T-helper 17 cell (primary cell): Measurements from ENCODE around the gene SETBP1. TPM values are rescaled to one million over a fixed set of nuclear protein-coding genes. Genes with fewer than 3 reads are reported as not detected.

ENCODE experiments used
- ATAC-seq: fragments of 150-1000 bp; cut with Tn5 transposase; 2 replicates; pipeline ENCODE4 v1.10.0; 2021; ENCODE audit warnings: mild to moderate bottlenecking, moderate library complexity
- DNase-seq, 3 donors: peaks; one replicate each; pipeline versions ENCODE4 v3.0.0 to v3.0.0-alpha.2; 2020 to 2021
- H3K9me3 ChIP-seq: one replicate; pipeline ENCODE4 v1.7.0; 2013; ENCODE audit warnings: low read length, mild to moderate bottlenecking; ENCODE audit not compliant: control insufficient read depth, poor library complexity, severe bottlenecking
- H3K27ac Mint-ChIP-seq: one replicate; pipeline ENCODE4 v1.8.0; 2022; ENCODE audit warnings: mild to moderate bottlenecking, moderate library complexity, mixed read lengths
- H3K27me3 Mint-ChIP-seq: one replicate; pipeline ENCODE4 v1.8.0; 2022; ENCODE audit warnings: mixed read lengths
- H3K36me3 Mint-ChIP-seq: one replicate; pipeline ENCODE4 v1.8.0; 2022; ENCODE audit warnings: low read depth, mixed read lengths
- H3K4me1 Mint-ChIP-seq: one replicate; pipeline ENCODE4 v1.8.0; 2022; ENCODE audit warnings: mild to moderate bottlenecking, mixed read lengths
- H3K4me3 Mint-ChIP-seq: one replicate; pipeline ENCODE4 v1.8.0; 2022; ENCODE audit warnings: mild to moderate bottlenecking, moderate library complexity, mixed read lengths
- total RNA-seq, 4 donors: library from RNA in 2 of 4; stranded (reverse) in 2 of 4; gene quantifications; one replicate each; pipeline ENCODE4 v1.2.3 and lab custom pipeline; 2022 to 2026

Gene SETBP1
- total RNA-seq, 2 donors from 2014 or later, result 0.83 to 3.6 TPM

- ATAC-seq, result no peak
- no peaks in the 10 kb centered on the region for H3K4me1 Mint-ChIP-seq
- no peak overlapping the region for H3K4me3 Mint-ChIP-seq
- no peaks in the 10 kb centered on the region for H3K9me3 ChIP-seq
- H3K27ac Mint-ChIP-seq, result no peak overlapping the region
- no peaks in the 10 kb centered on the region for H3K36me3 Mint-ChIP-seq
- DNase-seq, result no peak
- peaks cover 27% of the 10 kb centered on the region for H3K27me3 Mint-ChIP-seq
Measured at GRCh38 chr18:44957025-44957424, 276.3 kb downstream of the SETBP1 start.

GRCh38 chr18:44957461-44957860 is 276.8 kb downstream of the SETBP1 start:
- Mint-ChIP-seq H3K4me1 (no peaks in the 10 kb centered on the region), H3K36me3 (no peaks in the 10 kb centered on the region), H3K4me3 (no peak overlapping the region), H3K27me3 (peaks cover 28% of the 10 kb centered on the region), H3K27ac (no peak overlapping the region)
- ATAC-seq (no peak), DNase-seq (no peak)
- H3K9me3 ChIP-seq, result no peaks in the 10 kb centered on the region

DNA sequence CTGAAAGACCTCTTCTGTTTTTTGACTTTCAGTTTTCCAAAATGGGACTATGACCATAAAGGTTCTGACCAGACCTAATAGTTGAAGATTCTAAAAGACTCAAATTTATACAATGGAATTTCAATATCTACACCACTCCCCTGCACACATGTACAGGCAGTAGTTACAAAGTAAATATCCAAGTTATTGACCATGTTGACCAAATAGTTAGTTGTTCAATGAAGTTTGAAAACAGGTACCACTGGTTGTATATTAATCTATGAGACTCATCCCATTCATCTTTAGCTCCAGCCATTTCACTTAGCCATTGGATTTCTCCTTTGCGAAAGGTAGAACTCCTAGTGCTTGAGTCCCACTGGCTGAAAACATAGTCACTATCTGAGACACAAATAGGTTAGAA is 277.4 kb downstream of the SETBP1 start:
- Mint-ChIP-seq H3K36me3 (no peaks in the 10 kb centered on the region), H3K27ac (no peak overlapping the region), H3K4me1 (no peaks in the 10 kb centered on the region), H3K4me3 (no peak overlapping the region), H3K27me3 (peaks cover 28% of the 10 kb centered on the region)
- no peak for ATAC-seq
- no peak for DNase-seq
- H3K9me3 ChIP-seq, result no peaks in the 10 kb centered on the region

GRCh38 chr18:44958455-44958854 is 277.8 kb downstream of the SETBP1 start:
- H3K27ac Mint-ChIP-seq, result no peak overlapping the region
- H3K4me1 Mint-ChIP-seq, result no peaks in the 10 kb centered on the region
- H3K9me3 ChIP-seq, result no peaks in the 10 kb centered on the region
- H3K36me3 Mint-ChIP-seq, result no peaks in the 10 kb centered on the region
- H3K4me3 Mint-ChIP-seq, result no peak overlapping the region
- DNase-seq, result no peak
- H3K27me3 Mint-ChIP-seq, result peaks cover 28% of the 10 kb centered on the region
- no peak for ATAC-seq

DNA sequence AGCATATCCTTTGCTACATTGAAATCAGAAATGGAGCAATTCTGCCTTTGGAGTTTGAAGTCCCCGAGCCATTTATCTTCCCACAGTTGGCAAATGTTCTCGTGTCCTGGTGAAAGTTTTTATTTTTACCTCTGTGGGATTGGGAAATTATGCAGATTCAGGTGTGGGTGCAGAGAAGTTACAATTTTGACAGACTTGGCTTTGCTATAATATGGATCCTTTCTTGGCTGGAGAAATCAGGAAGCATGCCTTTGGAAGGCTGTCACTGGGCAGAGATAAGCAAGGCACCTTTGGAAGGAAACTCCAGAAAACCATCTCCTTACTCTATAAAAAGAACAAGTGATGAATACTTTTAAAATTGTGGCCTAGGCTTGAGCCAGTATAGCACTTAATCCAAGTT is 278.3 kb downstream of the SETBP1 start:
- Mint-ChIP-seq H3K4me3 (no peak overlapping the region), H3K36me3 (no peaks in the 10 kb centered on the region), H3K4me1 (no peaks in the 10 kb centered on the region), H3K27me3 (peaks cover 28% of the 10 kb centered on the region), H3K27ac (no peak overlapping the region)
- DNase-seq, result no peak
- ATAC-seq, result no peak
- no peaks in the 10 kb centered on the region for H3K9me3 ChIP-seq

GRCh38 chr18:44960580-44960979 is 279.9 kb downstream of the SETBP1 start:
- H3K27me3 Mint-ChIP-seq, result peaks cover 28% of the 10 kb centered on the region
- ATAC-seq (no peak), DNase-seq (no peak)
- no peak overlapping the region for H3K4me3 Mint-ChIP-seq
- H3K27ac Mint-ChIP-seq, result no peak overlapping the region
- no peaks in the 10 kb centered on the region for H3K4me1 Mint-ChIP-seq
- no peaks in the 10 kb centered on the region for H3K9me3 ChIP-seq
- H3K36me3 Mint-ChIP-seq, result no peaks in the 10 kb centered on the region

- Mint-ChIP-seq H3K4me1 (peaks cover 3% of the 10 kb centered on the region), H3K27ac (no peak overlapping the region), H3K27me3 (peaks cover 21% of the 10 kb centered on the region), H3K4me3 (no peak overlapping the region), H3K36me3 (no peaks in the 10 kb centered on the region)
- no peaks in the 10 kb centered on the region for H3K9me3 ChIP-seq
- no peak for ATAC-seq
- no peak for DNase-seq
Measured at GRCh38 chr18:44961288-44961995, 280.8 kb downstream of the SETBP1 start.

- H3K9me3 ChIP-seq, result no peaks in the 10 kb centered on the region
- H3K27me3 Mint-ChIP-seq, result no peaks in the 10 kb centered on the region
- H3K4me3 Mint-ChIP-seq, result no peak overlapping the region
- H3K27ac Mint-ChIP-seq, result no peak overlapping the region
- H3K4me1 Mint-ChIP-seq, result peaks cover 3% of the 10 kb centered on the region
- H3K36me3 Mint-ChIP-seq, result no peaks in the 10 kb centered on the region
- DNase-seq (no peak), ATAC-seq (no peak)
Measured at GRCh38 chr18:44967599-44967998, 286.9 kb downstream of the SETBP1 start.

- Mint-ChIP-seq H3K27ac (no peak overlapping the region), H3K4me1 (peaks cover 3% of the 10 kb centered on the region), H3K4me3 (no peak overlapping the region), H3K36me3 (no peaks in the 10 kb centered on the region), H3K27me3 (peaks cover 4% of the 10 kb centered on the region)
- no peaks in the 10 kb centered on the region for H3K9me3 ChIP-seq
- no peak for DNase-seq
- no peak for ATAC-seq
Measured at GRCh38 chr18:44968336-44968735, 287.6 kb downstream of the SETBP1 start.

- DNase-seq, result no peak
- Mint-ChIP-seq H3K27me3 (peaks cover 7% of the 10 kb centered on the region), H3K4me1 (peaks cover 8% of the 10 kb centered on the region), H3K4me3 (no peak overlapping the region), H3K27ac (no peak overlapping the region), H3K36me3 (no peaks in the 10 kb centered on the region)
- no peak for ATAC-seq
- no peaks in the 10 kb centered on the region for H3K9me3 ChIP-seq
Measured at GRCh38 chr18:44969214-44969795, 288.6 kb downstream of the SETBP1 start.

DNA sequence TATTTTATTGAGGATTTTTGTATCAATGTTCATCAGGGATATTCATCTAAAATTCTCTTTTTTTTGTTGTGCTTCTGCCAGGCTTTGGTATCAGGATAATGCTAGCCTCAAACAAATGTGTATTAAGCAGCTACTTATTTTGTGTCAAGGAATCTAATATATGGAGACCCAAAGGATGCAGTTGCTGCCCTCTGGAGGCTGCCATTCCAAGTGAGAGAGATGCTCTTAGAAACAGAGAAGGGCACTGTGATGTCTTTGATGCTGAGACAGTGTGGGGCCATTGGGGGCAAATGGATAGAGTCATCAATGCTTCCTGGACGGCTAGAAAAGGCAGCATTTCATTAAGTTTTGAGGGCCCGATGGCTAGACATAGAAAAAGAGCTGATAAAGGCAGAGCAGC is 292.6 kb downstream of the SETBP1 start:
- H3K27ac Mint-ChIP-seq, result no peak overlapping the region
- no peak for DNase-seq
- H3K9me3 ChIP-seq, result no peaks in the 10 kb centered on the region
- peaks cover 19% of the 10 kb centered on the region for H3K27me3 Mint-ChIP-seq
- no peak overlapping the region for H3K4me3 Mint-ChIP-seq
- no peaks in the 10 kb centered on the region for H3K36me3 Mint-ChIP-seq
- ATAC-seq, result no peak
- H3K4me1 Mint-ChIP-seq, result peaks cover 5% of the 10 kb centered on the region

GRCh38 chr18:44974174-44974573 is 293.5 kb downstream of the SETBP1 start:
- H3K27ac Mint-ChIP-seq, result no peak overlapping the region
- ATAC-seq, result no peak
- no peak for DNase-seq
- H3K4me3 Mint-ChIP-seq, result no peak overlapping the region
- no peaks in the 10 kb centered on the region for H3K9me3 ChIP-seq
- peaks cover 19% of the 10 kb centered on the region for H3K27me3 Mint-ChIP-seq
- no peaks in the 10 kb centered on the region for H3K36me3 Mint-ChIP-seq
- peaks cover 5% of the 10 kb centered on the region for H3K4me1 Mint-ChIP-seq

GRCh38 chr18:44977856-44978255 is 297.2 kb downstream of the SETBP1 start:
- Mint-ChIP-seq H3K27me3 (peaks cover 24% of the 10 kb centered on the region), H3K27ac (no peak overlapping the region), H3K36me3 (no peaks in the 10 kb centered on the region), H3K4me1 (peaks cover 7% of the 10 kb centered on the region), H3K4me3 (no peak overlapping the region)
- H3K9me3 ChIP-seq, result no peaks in the 10 kb centered on the region
- DNase-seq (no peak), ATAC-seq (no peak)

GRCh38 chr18:44979748-44980147 is 299.1 kb downstream of the SETBP1 start:
- ATAC-seq, result no peak
- Mint-ChIP-seq H3K4me1 (peaks cover 2% of the 10 kb centered on the region), H3K36me3 (no peaks in the 10 kb centered on the region), H3K27me3 (peaks cover 26% of the 10 kb centered on the region), H3K4me3 (no peak overlapping the region), H3K27ac (no peak overlapping the region)
- no peaks in the 10 kb centered on the region for H3K9me3 ChIP-seq
- no peak for DNase-seq
